Activated CD4-positive, alpha-beta T cell treated with anti-CD3 and anti-CD28 coated beads, Interleukin-2, amount 50 U/mL, for 16 hours (primary cell): ENCODE measurements around the gene P4HTM.
"Not testable (repeated sequence)": the region's sequence is repeated elsewhere in the genome, so short reads cannot be mapped to it uniquely, and the experiment has no call there.

Experiments
- DNase-seq: peaks from one replicate; pipeline ENCODE4 v3.0.0-alpha.2; 2020

P4HTM gene

DNA sequence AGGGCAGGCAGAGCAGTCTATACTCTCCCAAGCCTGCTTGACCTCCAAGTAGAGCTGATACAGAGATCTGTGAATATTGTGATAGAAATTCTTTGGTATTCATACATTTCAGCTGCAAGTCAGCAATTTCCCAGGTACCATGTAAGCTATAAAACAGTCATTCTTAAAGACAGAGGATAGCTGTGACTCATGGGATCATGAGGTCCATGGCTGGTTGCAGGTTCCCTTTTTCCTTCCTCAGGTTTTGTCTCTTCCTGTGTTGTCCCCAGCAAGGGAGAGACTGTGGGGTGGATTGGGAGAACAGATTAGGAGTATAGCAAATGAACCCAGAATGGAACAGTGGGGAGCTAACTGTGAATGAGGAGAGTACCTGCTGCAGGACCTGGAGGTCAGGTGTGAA lies 5.4 kb upstream of the P4HTM start:
- DNase-seq: no peak

DNA sequence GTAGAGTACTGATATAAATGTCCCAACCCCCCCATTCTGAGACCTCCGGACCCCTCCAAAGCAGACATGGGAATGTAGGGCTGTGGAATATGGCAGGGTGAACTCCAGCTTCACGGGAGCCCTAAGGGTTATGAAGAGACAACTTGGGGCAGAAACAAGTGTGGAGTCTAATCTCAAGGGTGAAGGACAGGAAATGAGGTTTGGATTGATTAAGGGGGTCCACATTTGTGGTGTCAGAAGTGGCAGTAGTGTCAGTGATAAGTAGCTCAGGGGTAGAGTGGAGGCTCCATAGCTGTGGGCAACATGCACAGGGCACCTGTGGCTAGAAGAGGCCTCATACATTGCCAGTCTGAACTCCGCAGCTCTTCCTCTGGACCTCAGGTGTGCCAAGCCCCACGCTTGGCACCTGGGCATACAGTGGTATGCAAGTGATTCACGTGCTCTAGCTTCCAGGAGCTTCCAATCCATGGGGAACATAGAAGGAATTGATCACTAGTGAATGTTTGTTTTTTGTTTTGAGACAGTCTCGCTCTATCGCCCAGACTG lies 4.1 kb upstream of the P4HTM start:
- DNase-seq: no peak

DNA sequence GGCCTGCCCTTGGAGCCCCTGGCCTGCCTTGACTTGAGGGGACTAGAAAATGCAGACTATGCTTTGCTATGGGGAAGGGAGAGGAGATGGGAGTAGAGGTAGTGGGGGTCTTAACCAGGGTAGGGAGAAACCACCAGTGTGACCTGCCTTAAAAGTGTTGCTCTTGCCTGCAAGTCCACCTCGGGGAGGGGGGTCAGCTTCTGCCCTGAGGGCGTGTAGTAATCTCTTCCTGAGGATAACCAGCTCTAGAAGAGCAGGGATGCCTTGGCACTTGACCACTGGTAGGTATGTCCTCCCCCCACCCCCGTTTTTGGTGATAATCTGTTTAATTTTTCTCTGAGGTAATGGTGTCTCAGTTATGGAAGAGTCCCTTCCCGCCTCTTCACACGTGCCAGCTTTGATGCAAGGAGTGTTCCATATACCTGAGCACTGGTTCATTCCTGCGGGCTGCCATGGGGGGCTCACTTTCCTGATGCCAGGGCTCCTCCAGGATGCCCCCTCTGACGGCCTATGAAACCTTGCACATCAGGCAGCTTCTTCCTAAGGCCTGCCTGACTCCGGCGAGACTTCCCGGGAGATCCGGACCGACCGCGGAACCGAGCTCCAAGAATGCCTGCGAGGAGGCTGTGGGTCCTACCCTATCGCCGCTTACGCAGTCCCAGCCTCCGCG lies 780 bp upstream of the P4HTM start:
- DNase-seq: no peak

DNA sequence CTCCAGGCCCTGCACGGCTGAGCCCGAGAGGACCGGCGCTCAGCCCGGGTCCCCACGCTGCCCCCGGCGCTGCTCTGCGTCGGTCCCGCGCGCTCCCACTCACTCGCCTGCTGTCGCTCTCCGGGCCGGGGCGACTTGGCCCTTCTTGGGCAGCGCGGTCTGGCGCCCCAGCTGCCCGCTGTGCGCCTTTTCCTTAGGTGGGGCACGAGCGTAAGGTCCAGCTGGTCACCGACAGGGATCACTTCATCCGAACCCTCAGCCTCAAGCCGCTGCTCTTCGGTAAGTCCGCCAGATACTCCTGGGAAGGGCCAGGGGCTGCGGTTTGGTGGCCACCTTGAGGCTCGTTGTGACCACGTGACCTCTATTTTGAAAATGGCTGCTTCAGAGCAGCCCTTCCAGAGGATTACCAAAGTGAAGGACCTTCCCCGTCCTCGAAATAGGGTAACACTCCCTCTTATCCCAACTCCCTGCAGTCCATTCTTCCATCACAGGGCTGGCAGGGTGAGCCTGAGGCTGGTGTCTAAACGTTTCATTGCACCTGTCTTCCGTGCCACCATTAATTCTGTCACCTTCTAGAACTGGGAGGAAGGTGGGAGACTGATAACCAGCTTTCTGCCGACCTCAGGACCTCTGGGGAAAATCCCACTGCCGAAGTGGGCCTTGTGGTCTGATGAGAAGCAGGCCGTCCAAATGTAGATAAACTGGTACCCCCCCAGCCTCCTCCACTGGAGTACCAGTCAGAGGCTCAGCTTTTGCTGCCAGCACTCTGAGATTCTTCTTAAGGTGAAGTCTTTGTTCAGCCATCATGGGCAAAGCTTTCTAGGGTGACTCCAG lies 812 bp downstream of the P4HTM start:
- DNase-seq: peak; percentile 51

DNA sequence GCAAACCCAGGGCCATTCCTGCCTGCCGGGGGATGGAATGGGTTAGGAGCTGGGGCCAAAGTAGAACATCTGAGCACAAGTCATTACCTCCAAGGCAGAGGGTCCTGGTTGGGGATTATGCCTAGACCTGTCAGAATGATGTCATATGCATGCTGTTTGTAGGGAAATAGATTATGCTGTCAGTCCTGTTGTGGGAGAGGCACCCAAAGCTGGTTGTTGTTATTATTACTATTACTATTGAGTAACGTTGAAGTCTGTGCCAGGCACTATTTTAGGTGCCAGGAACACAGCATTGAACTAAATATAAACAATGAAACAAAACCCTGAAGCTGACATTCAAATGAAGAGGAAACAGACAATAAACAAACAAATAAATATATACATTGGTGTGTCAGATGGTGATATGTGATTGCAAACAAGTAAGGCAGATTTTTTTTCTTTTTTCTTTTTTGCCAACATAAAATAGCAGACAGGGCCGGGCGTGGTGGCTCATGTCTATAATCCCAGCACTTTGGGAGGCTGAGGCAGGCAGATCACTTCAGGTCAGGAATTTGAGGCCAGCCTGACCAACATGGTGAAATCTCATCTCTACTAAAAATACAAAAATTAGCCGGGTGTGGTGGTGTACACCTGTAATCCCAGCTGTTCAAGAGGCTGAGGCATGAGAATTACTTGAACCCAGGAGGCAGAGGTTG lies 2.0 kb downstream of the P4HTM start:
- no peak for DNase-seq

DNA sequence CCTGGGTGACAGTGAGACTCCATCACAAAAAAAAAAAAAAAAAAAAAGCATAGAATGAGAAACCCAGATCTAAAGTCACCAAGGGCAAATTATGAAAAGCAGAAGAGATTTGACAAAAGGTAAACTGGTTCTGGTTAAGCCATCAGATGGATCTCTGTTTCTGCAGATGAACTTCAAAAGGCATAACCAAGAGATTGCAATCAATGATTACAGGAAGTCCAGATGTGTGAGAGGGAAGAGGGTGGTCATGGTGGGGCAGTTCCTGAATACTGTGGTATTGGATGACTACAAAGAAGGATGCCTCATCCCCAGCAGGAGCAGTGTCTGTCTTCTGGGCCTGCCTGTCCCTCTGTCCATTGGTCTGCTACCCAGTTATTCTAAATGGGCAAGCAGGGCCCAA lies 3.8 kb downstream of the P4HTM start:
- DNase-seq: no peak

DNA sequence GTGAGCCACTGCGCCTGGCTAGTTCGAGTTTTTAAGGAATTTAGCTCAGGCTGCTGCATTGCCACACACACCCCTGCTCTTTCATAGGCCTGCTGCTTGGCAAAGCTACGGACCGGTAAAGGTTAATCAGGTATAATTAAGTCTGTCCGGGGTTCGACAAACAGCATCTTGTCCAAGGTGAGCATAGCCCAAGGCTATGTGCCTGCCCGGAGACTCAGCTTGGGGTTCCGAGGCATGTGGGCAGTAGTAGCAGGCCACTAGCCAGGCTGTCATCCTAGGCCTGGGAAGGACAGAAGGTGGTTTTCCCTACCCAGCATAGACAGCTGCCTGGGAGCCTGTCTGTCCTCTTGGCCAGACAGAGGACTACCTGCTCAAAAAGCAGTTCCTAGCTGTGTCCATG lies 6.6 kb downstream of the P4HTM start:
- no peak for DNase-seq

DNA sequence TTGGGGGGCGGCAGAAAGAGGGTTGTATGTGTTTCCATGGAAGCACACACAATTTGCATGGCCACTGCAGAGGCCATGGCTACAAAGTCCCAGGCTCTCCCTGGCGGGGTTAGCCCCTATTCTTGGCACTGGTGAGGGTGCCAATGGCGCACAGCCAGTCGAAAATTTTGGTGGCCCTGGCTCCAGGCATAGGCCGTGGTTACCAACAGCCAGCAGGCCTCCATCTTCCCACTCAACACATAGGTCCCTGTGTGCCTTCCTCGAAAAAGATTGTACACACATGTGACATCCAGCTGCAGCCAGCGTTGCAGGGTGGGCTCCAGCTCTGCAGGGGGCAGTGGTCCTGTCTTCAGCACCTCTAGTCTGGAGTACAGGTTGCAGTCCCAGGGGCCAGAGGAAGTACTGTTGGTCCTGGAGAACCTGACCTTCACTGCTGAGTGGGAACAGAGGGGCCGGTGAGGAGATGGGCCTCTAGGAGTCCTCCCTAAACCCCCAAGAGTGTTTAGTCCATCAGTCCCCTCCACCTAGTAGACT lies 7.1 kb downstream of the P4HTM start:
- no peak for DNase-seq

DNA sequence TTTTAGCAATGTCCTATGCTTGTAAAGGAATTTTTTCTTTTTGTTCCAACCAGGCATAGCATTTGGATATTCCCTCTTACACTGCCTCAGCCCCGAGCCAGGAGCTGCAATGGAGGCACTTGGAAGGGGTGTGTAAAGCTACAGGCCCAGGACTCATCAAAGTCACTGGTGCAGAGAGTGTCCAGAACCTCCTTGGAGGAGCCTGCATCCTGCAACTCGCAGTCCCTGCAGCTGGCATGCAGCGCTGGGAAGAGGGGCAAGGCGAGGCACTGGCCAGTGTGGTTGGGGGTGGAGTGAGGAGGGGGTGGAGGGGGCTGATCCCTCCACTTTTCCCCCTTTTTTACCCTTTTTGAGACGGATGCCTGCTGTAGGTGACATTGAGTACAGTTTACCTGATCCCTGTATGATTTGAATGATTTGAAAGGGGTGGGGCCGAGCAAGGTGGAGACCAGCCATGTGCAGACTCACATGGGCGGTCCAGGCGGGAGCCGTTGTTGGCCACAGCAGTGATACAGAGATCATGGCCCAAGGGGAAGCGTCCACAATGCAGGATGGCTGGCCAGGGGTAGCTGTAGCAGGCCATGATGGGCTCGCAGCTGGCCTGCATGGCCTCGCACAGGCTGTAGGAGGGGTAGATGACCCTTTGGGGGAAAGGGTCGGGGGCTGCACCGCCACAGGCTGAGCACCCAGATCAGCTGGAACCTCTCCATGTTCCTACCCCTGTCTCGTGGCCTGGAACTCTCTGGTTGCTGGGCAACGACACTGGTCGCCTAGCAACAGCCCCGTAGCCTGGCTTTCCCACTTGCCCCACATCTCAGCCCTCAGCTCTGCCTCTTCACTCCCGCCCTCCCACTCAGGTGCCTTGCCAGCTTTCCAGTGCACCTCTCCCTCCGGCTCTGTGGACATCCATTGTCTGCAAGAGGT lies 7.9 kb downstream of the P4HTM start:
- DNase-seq: no peak

DNA sequence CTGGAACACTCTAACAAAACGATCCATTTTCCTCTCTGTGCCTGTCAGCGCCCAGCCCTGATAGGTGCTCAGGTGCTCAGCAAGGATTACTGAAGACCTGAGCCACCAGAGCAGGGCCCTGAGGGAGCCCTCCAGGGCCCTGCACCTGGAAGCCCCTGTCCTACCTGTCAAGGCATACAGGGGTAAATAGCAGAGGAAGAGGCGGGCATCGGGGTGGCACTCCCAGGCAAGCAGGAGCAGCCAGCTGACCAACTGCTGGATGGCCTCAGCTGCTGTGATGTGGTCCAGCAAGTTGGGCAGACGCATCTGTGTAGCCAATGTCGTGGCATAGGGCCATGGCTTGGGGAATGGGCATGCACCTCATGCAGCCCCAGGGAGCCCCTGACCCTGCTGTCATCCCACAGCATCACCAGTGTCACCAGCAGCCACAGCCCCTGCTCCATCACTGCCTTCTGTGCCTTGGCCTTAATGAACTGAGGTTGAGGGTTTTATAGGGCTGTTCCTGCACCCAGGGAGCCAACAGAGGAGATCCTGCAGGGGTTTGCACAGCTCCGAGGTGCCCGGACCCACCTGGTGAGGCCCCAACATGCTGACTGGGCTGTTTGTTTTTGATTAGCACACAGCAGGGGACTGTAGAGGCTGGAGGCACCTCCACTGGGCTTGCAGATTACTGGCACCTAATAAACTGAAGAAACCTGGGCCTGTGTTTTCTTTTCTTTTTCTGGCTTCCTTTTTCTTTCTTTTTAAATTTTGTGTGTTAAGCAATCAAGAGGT lies 9.2 kb downstream of the P4HTM start:
- no peak for DNase-seq

DNA sequence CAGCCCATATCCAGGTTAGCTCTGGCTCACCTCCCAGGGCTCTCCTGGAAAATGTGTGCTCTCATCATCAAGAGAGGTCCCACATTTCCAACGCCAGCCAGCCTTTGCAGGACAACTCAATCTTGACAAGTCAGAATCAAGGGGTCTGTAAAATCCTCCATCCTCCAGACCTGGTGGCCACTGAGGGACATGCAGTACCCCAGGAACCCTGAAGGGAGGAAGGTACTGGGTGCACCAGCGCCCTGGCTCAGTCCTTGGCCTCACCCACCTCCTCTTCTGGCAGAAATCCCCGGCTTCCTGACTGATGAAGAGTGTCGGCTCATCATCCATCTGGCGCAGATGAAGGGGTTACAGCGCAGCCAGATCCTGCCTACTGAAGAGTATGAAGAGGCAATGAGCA lies 11.1 kb downstream of the P4HTM start:
- no peak for DNase-seq

DNA sequence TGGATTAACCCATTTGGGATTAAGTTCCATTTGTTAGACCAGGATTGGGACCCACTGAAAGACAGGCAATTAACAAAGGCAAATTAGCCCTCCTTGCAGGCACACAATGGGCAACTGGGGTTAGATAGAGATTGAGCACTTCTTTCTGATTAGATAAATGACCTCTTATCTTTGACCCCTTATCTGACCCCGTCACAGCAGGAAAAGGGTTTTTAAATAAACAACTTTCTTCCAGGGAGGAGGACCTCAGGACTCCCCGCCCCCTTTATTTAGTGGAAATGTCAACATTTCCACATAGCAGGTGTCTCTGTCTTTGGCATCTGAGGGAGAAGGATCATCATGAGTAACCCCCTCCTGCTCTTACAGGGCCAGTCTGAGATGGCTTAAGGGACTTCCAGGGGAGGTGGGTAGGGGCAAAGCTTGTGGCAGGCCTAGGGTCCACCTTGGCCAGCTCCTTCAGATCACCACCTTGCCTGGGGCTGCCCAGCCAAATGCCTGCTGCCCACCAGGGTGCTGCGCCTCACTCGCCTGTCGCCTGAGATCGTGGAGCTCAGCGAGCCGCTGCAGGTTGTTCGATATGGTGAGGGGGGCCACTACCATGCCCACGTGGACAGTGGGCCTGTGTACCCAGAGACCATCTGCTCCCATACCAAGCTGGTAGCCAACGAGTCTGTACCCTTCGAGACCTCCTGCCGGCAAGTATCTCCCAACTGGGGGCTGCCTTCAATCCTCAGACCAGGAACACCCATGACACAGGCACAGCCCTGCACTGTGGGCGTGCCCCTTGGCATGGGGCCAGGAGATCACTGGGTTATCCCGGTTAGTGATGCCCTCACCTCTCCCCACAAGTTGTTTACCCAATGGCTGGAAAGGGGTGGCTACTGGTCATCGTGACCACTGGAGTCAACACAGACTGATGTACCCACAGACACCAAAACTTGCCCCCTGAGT lies 14.6 kb downstream of the P4HTM start:
- no peak for DNase-seq

DNA sequence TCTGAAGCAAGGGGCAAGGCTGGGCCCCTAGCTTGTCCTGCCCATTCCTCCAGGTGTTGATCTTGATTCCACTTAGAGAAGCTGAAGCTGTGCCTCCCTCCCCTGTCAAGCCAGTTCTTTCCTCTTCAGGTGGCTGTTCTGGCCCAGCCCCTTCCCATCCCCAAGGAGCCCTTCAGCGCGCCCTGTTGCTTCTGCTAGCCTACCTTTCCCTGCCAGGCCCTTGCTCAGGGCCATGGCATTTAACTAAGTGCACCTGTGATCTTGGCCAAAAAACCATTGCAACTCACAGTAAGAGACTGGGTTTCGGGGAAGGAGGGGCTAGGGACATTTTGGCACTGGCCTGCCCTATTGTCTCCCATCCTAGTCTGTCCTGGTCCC lies 15.3 kb downstream of the P4HTM start:
- DNase-seq: no peak

DNA sequence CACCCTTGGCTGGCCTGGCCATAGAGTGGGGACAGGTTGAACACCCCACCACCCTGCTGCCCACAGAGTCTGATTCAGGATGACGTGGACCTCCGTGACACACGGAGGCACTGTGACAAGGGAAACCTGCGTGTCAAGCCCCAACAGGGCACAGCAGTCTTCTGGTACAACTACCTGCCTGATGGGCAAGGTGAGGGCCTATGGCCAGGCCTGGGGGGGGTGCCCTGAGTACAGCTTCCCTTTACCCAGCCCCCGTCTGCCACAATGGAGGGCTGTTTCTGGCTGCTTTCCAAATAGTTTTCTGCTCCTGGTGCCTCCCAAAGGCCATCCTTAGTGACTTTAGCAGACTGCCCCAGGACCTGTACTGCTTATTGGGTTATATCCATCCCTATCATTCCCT lies 16.0 kb downstream of the P4HTM start:
- no peak for DNase-seq

DNA sequence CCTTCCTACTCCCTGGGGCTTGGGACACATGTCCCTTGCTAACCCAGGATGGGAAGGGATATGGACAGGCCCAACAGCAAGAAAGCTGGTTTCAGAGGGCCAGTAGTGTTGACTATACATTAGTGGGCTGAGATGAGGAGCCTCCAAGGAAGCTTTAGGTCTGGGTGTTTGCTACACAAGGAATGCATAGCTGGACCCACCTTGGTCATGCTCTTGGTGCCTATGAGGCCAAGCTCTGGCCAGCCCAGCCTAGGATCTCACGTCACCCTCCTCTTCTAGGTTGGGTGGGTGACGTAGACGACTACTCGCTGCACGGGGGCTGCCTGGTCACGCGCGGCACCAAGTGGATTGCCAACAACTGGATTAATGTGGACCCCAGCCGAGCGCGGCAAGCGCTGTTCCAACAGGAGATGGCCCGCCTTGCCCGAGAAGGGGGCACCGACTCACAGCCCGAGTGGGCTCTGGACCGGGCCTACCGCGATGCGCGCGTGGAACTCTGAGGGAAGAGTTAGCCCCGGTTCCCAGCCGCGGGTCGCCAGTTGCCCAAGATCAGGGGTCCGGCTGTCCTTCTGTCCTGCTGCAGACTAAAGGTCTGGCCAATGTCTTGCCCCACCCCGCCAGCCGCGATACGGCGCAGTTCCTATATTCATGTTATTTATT lies 16.5 kb downstream of the P4HTM start:
- DNase-seq: no peak

DNA sequence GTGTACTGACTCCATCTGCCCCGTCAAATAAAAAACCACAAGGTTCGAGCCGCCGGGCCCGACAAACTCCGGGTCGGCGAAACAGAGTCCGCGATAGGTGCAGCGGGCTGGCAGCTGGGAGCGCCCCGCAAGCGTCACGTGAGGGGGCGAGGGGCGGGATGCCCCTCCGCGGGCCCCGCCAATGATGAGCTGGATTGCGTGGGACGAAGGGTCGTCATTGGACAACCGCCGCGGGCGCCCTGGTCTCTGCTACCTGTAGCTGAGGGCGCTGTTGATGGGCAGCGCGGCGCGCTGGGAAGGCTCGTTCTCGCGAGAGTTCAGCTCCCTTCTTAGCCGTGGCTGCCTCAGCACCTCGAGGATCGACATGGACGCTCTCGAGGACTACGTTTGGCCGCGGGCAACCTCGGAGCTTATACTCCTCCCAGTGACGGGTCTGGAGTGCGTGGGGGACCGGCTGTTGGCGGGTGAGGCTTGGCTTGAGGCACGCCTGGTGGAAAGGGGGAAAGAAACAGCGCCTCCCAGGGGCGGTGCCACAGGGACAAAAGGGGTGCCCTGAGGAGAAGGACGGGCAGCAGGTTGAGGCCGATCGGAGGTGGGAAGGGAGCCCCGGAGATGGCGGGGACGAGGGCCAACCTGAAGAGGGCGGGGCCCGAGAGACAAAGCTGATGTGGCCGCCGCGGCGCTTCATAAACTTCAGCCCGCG lies 17.2 kb downstream of the P4HTM start, which contains the start of gene WDR6:
Gene WDR6, plus strand, starts transcription at position 324 of the 703 bp plus-strand sequence. Its CDS starts 41 bp downstream, at position 365.
- peak; percentile 99 for DNase-seq

DNA sequence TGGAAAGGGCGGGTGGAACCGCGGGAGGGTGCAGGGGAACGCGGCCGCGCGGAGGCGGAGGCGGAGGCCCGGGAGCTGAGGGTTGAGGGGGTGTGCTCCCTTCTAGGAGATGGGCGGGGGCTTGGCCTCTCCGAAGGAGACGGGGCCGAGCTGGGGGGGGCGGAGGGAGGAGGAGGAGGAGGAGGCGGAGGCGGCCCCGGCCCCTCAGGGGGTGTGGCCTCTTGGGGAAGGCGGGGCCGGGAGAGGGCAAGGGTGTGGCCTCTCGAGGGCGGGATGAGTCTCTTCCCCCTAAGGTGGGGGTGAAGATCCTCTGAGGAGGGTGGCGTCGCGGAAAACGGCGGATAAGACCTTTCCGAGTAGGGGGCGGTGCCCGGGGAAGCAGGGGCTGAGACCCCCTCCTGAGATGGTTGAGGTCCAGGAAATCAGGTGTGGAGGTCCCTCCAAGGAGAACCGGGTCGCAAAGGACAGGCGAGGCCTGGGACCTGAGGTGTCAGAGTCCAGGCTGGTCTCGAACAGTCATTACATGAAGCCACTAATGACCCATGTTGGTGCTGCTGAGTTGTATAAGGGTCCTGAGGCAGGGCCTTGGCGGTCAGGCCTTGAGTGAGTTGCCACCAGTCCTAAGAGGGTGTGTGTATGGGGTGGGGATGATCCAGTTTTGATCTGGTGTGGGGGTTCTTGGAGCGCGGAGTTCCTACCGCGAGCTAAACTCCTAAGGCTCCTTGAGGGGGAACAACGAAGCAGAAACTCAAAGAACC lies 17.9 kb downstream of the P4HTM start:
- DNase-seq: peak; percentile 94

DNA sequence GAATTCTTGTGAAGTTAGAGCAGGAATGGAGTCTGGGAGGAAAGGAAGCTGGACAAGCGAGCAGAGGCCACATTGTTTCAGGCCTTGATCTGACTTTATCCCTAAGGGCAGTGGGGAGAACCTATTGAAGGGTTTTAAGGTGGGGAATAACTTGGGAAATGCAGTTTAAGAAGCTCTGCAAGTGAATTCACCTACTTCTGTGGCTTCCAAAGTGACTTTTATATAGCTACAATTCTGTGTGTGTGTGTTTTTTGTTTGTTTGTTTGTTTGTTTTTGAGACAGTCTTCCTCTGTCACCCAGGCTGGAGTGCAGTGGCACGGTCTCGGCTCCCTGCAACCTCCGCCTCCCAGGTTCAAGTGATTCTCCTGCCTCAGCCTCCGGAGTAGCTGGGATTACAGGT lies 18.6 kb downstream of the P4HTM start:
- not testable (repeated sequence) for DNase-seq
